GM23248 (cell line): ENCODE measurements around the gene EMSY.

Source experiments
- EZH2 ChIP-seq: fragments of 200-600 bp; sonication (generic); IDR thresholded peaks from 2 replicates; pipeline ENCODE4 v1.6.1; 2018; ENCODE audit warnings: antibody characterized with exemption, mild to moderate bottlenecking; ENCODE audit not compliant: insufficient read depth, poor library complexity, severe bottlenecking
- EZH2phosphoT487 ChIP-seq: fragments of 200-600 bp; sonication (generic); IDR thresholded peaks from 2 replicates; pipeline ENCODE4 v1.6.1; 2018; ENCODE audit warnings: antibody characterized with exemption, moderate library complexity, mild to moderate bottlenecking, low read depth; ENCODE audit not compliant: insufficient read depth

GRCh38 chr11:76568139-76568538 is 123.3 kb downstream of the EMSY start:
- TF ChIP-seq EZH2phosphoT487 = no peak
- no peak for TF ChIP-seq EZH2
